Sigmoid colon (tissue), 7 donors: ENCODE data around the gene SBNO2. TPM values are rescaled to one million over a fixed set of nuclear protein-coding genes. Genes with fewer than 3 reads are reported as not detected.
A peak's percentile ranks its signal among the peaks of the same experiment; 100 is the strongest.

Source experiments
- DNase-seq: peaks from one replicate; pipeline ENCODE4 v3.0.0-alpha.2; 2019
- H3K27ac ChIP-seq, 4 donors: fragments of 200-600 bp; sonication (generic); one replicate each; pipeline ENCODE4 v1.5.1; 2016 to 2019; ENCODE audit warnings: mild to moderate bottlenecking in 1 of 4
- H3K27me3 ChIP-seq, 3 donors: fragments of 200-600 bp; sonication (generic); one replicate each; pipeline ENCODE4 v1.5.1; 2019; ENCODE audit warnings: mild to moderate bottlenecking in 1 of 3
- H3K36me3 ChIP-seq, 4 donors: fragments of 200-600 bp; sonication (generic); one replicate each; pipeline ENCODE4 v1.5.1; 2016 to 2019
- H3K4me1 ChIP-seq, 4 donors: fragments of 200-600 bp; sonication (generic); one replicate each; pipeline ENCODE4 v1.5.1; 2017 to 2019
- H3K4me3 ChIP-seq, 4 donors: fragments of 200-600 bp; sonication (generic); one replicate each; pipeline ENCODE4 v1.5.1; 2017 to 2019; ENCODE audit warnings: mild to moderate bottlenecking in 2 of 4, moderate library complexity in 1 of 4
- H3K9me3 ChIP-seq, 4 donors: fragments of 200-600 bp in 3 of 4; sonication (generic) in 3 of 4; one replicate each; pipeline versions ENCODE4 v1.5.1 to v1.6.1; 2013 to 2019
- EP300 ChIP-seq, 4 donors: sonication (generic); formaldehyde crosslinking; IDR thresholded peaks; one replicate each; pipeline ENCODE4 v1.6.1; 2017; ENCODE audit warnings: antibody characterized with exemption in 4 of 4
- POLR2A ChIP-seq, 2 donors: fragments of 450-650 bp; IDR thresholded peaks; one replicate each; pipeline ENCODE4 v1.6.1; 2016; ENCODE audit warnings: antibody characterized with exemption in 2 of 2, mild to moderate bottlenecking in 2 of 2, moderate library complexity in 2 of 2
- POLR2AphosphoS5 ChIP-seq, 4 donors: sonication (generic); formaldehyde crosslinking; IDR thresholded peaks; one replicate each; pipeline ENCODE4 v1.6.1; 2017; ENCODE audit warnings: antibody characterized with exemption in 4 of 4
- WGBS, 2 donors: extraction: QIAGEN DNeasy Blood & Tissue Kit; methylation state at CpG; one replicate each; pipeline ENCODE4 v1.1.7; 2013; 5-methylcytosine and 5-hydroxymethylcytosine counted together
- intact Hi-C: fragments of 100-400 bp; cut with DNase I; formaldehyde crosslinking; loops from one replicate; pipeline ENCODE4 v1.15.1; 2023
- polyA plus RNA-seq, 3 donors: library from polyadenylated mRNA; stranded (reverse); fragments of 200-250 nt; gene quantifications; one replicate each; pipeline ENCODE4 v1.2.3, GENCODE V29; 2013
- total RNA-seq, 4 donors: library from RNA; depleted of rRNA; stranded (reverse); fragments of >200 nt; gene quantifications; one replicate each; pipeline ENCODE4 v1.1.0, GENCODE V29; 2016
- TF ChIP-seq, protein P1 (sequence below), 4 experiments: fragments of 450-650 bp in 3 of 4; fragments of 200-600 bp in 1 of 4; IDR thresholded peaks; one replicate each; pipeline ENCODE4 v1.5.1; 2016 to 2019; ENCODE audit warnings: antibody characterized with exemption in 4 of 4, mild to moderate bottlenecking in 3 of 4, moderate library complexity in 2 of 4
- donor health status: healthy with polysubstance abuse.
- donor health status: Bipolar disorder and iron deficiency.
- donor health status: healthy.

SBNO2 gene
- total and polyA plus RNA-seq, 7 donors: 6.8 to 91.9 (median 14.8) TPM

DNA sequence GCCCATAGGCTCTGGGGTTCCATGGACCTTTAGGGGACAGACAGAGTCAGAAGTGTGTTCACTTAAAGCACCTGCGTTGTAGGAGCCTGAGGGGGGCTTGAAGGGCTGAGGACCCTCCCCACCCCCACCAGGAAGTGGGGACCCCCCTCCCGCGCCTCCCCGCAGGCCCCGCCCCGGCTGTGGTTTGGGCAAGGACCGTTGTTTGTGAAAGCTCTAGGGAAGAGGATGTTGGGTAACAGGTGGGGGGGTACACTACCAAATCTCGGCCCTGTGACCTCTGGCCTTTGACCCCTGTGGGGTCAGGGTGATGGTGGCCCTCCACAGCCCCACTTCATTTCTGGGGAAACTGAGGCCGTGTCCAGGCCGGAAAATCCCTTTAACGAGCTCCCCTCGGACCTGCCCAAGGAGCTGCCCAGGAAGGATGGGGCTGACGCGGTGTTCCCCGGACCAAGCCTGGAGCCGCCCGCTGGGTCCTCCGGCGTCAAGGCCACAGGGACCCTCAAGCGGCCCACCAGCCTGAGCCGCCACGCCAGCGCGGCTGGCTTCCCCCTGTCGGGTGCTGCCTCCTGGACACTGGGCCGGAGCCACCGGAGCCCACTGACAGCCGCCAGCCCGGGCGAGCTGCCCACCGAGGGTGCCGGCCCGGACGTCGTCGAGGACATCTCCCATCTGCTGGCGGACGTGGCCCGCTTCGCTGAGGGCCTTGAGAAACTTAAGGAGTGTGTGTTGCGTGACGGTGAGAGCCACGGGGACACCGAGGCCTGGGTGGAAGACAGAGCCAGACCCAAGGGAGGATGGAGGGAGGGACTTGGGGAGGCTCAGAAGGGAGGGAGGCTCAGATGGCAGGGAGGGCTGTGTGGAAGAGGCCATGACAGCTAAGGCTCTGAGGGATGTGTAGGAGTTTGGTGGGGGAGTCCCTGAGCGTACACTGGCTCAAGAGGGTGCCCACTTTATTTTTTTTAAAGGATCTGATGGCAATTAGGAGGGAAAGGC is 105.8 kb downstream of the SBNO2 start:
- DNase-seq: no peak
- Histone ChIP-seq H3K27me3 (peaks cover 44 to 83% (median 79%) of the 10 kb centered on the region in 3 donors), H3K36me3 (no peaks in the 10 kb centered on the region), H3K9me3 (no peaks in the 10 kb centered on the region), H3K4me1 (peaks cover 0 to 52% (median 34%) of the 10 kb centered on the region in 4 donors), H3K4me3 (peak overlapping the region in 3 of 4 donors; percentile 29 to 45 (median 43)), H3K27ac (peak overlapping the region; percentile 23 to 56 (median 45))
- intact Hi-C loops: no loop called here
- TF ChIP-seq POLR2AphosphoS5 (IDR thresholded peaks at IDR 0.05) (no peak), POLR2A (IDR thresholded peaks at IDR 0.05) (no peak), EP300 (IDR thresholded peaks at IDR 0.05) (no peak)
- TF ChIP-seq, protein P1, sequence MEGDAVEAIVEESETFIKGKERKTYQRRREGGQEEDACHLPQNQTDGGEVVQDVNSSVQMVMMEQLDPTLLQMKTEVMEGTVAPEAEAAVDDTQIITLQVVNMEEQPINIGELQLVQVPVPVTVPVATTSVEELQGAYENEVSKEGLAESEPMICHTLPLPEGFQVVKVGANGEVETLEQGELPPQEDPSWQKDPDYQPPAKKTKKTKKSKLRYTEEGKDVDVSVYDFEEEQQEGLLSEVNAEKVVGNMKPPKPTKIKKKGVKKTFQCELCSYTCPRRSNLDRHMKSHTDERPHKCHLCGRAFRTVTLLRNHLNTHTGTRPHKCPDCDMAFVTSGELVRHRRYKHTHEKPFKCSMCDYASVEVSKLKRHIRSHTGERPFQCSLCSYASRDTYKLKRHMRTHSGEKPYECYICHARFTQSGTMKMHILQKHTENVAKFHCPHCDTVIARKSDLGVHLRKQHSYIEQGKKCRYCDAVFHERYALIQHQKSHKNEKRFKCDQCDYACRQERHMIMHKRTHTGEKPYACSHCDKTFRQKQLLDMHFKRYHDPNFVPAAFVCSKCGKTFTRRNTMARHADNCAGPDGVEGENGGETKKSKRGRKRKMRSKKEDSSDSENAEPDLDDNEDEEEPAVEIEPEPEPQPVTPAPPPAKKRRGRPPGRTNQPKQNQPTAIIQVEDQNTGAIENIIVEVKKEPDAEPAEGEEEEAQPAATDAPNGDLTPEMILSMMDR (IDR thresholded peaks at IDR 0.05): no peak
- 45 to 59% methylated on average over 45 of the region's 45 CpGs for WGBS, 2 donors

DNA sequence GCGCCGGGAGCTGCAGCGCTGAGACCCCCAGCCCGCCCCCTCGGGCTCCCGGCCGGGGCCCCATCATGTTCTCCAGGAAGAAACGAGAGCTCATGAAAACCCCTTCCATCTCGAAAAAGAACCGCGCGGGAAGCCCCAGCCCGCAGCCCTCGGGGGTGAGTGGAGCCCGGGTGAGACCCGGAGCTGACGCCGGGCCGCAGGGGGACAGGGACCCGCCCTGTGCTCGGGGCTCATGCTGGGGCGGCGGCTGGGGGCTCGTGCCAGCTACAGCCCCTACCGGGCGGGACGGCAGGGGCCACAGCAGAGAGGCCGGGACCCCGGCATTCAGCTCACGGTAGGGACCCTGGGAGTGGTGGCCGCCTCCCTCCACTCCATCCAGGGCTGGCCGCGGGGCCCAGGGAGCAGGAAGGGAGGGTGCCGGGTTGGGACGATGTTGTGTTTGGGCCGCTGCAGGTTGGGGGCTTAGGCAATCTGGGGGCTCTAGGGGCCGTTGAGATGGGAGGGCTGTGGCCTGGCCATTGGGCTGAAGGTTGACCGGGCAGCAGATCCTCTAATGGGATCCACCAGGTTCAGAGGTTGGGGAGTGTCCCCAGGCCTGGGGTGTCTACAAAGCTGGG is 106.6 kb downstream of the SBNO2 start:
- intact Hi-C loops: no loop called here
- 3% methylated on average over 38 of the region's 38 CpGs for WGBS, 2 donors
- H3K27ac ChIP-seq: peak overlapping the region; percentile 23 to 56 (median 45)

DNA sequence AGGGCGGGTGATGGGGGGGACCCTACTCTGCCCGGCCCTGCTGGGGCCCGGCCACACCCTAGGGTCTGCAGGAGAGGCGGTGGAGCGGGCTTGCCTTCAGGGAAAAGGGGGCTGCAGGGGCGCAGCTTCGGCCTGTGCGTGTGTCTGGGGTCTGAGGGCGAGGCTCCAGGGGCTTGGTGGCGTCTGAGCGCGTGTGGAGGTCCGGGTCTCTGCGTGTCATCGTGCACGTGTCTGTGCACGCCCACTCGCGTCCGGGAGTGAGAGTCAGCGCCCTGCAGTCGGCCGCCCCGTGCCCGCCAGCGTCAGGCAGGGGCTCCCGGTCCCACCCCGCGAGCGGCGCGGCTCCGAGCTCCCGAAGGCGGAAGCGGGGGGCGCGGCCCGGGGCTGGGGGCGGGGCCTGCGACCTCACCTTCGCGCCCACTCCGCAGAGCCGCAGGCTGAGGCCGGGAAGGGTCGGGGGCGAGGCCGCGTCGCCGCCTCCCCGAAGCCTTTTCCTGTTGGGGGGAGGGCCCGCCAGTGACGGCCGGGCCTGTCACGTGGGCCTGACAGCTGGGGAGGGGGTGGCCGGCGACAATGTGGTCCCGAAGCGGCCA is 107.2 kb downstream of the SBNO2 start, which contains the start of gene ARHGAP45:
ARHGAP45 (plus strand) TSS at position 420 of the 593 bp plus-strand sequence. CDS start 239 bp downstream, outside the sequence.
- no peaks in the 10 kb centered on the region for H3K36me3 ChIP-seq
- H3K4me1 ChIP-seq: peaks cover 0 to 50% (median 34%) of the 10 kb centered on the region in 4 donors
- intact Hi-C loops: no loop called here
- peak within 1 kb of the TSS; percentile 23 to 56 (median 45) for H3K27ac ChIP-seq
- TF ChIP-seq POLR2AphosphoS5 (IDR thresholded peaks at IDR 0.05) (no peak), EP300 (IDR thresholded peaks at IDR 0.05) (no peak), POLR2A (IDR thresholded peaks at IDR 0.05) (no peak)
- TF ChIP-seq, protein P1 (IDR thresholded peaks at IDR 0.05): no peak
- DNase-seq: no peak
- H3K9me3 ChIP-seq: no peaks in the 10 kb centered on the region
- 2 to 3% methylated on average over 61 of the region's 61 CpGs for WGBS, 2 donors
- peaks cover 44 to 83% (median 68%) of the 10 kb centered on the region in 3 donors for H3K27me3 ChIP-seq
- H3K4me3 ChIP-seq: peak within 1 kb of the TSS; percentile 2 to 45 (median 36)

More for the DNA sequence above, 106.6 kb downstream of the SBNO2 start:
- Histone ChIP-seq H3K4me3 (peak overlapping the region; percentile 2 to 45 (median 36)), H3K9me3 (no peaks in the 10 kb centered on the region), H3K4me1 (peaks cover 0 to 52% (median 34%) of the 10 kb centered on the region in 4 donors), H3K27me3 (peaks cover 44 to 83% (median 74%) of the 10 kb centered on the region in 3 donors), H3K36me3 (no peaks in the 10 kb centered on the region)
- TF ChIP-seq POLR2A (IDR thresholded peaks at IDR 0.05) (no peak), EP300 (IDR thresholded peaks at IDR 0.05) (no peak), POLR2AphosphoS5 (IDR thresholded peaks at IDR 0.05) (no peak)
- TF ChIP-seq, protein P1 (IDR thresholded peaks at IDR 0.05): no peak
- no peak for DNase-seq

DNA sequence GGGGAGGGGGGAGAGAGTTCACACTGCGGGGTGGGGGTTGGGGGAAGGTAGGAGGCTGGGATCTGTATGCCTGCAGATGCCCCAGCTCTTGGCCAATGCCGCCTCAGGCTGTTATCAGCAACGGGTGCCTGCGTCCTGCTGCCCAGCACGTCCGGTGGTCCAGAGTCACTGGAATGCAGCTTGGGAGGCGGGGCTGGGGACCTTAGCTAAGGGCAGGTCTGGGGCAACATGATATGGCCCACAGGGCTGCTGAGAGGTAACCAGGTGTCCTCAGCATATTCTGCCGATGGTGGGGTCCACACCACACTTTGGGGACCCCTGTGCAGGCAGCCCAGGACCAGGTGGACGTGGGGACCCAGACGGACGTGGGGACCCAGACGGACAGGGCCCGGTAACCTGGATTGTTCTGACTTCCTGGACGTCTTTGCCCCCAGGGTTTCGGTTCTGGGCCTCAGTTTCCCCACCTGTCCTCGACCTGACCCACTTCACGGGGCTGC is 107.8 kb downstream of the SBNO2 start:
- intact Hi-C loops: no loop called here
- TF ChIP-seq, protein P1 (IDR thresholded peaks at IDR 0.05): no peak
- TF ChIP-seq POLR2A (IDR thresholded peaks at IDR 0.05) (no peak), POLR2AphosphoS5 (IDR thresholded peaks at IDR 0.05) (no peak), EP300 (IDR thresholded peaks at IDR 0.05) (no peak)
- Histone ChIP-seq H3K27me3 (peaks cover 42 to 79% (median 62%) of the 10 kb centered on the region in 3 donors), H3K27ac (peak overlapping the region in 1 of 4 donors; percentile 23), H3K4me1 (peaks cover 0 to 44% (median 29%) of the 10 kb centered on the region in 4 donors), H3K36me3 (no peaks in the 10 kb centered on the region), H3K4me3 (peak overlapping the region in 2 of 4 donors; percentile 43 to 45), H3K9me3 (no peaks in the 10 kb centered on the region)
- no peak for DNase-seq
- WGBS, 2 donors: 22 to 44% methylated on average over 17 of the region's 17 CpGs
